Tibial nerve (tissue), 3 donors: ENCODE data around the gene CDCP2.

Experiments
- POLR2A ChIP-seq, 2 donors: fragments of 450-650 bp; IDR thresholded peaks; one replicate each; pipeline ENCODE4 v1.6.1; 2017; ENCODE audit warnings: antibody characterized with exemption in 2 of 2, mild to moderate bottlenecking in 2 of 2, moderate library complexity in 2 of 2
- TF ChIP-seq, protein P1 (sequence below), 5 experiments: fragments of 200-600 bp in 3 of 5; fragments of 450-650 bp in 2 of 5; sonication (generic) in 3 of 5; IDR thresholded peaks; one replicate each; pipeline ENCODE4 v1.5.1; 2016 to 2019; ENCODE audit warnings: antibody characterized with exemption in 5 of 5, mild to moderate bottlenecking in 3 of 5, moderate library complexity in 2 of 5

DNA sequence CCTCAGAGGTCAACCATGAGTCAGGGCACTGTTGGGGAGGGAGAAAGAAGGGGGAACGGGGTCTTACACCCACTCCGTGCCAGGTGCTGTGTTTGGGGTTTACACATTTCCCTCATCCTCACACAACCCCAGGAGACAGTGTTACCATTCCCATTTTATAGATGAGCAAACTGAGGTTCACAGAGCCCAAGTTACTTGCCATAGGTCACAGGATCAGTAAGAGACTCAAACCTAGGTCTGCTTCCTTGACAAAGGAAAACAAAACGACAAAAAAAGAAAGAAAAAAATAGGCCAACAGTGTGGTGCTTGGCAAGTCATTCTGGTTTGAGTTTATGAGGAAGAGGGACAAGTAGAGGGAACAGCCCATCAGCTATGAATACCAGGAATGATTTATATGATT, 16.3 kb upstream of the CDCP2 start:
- TF ChIP-seq, protein P1, sequence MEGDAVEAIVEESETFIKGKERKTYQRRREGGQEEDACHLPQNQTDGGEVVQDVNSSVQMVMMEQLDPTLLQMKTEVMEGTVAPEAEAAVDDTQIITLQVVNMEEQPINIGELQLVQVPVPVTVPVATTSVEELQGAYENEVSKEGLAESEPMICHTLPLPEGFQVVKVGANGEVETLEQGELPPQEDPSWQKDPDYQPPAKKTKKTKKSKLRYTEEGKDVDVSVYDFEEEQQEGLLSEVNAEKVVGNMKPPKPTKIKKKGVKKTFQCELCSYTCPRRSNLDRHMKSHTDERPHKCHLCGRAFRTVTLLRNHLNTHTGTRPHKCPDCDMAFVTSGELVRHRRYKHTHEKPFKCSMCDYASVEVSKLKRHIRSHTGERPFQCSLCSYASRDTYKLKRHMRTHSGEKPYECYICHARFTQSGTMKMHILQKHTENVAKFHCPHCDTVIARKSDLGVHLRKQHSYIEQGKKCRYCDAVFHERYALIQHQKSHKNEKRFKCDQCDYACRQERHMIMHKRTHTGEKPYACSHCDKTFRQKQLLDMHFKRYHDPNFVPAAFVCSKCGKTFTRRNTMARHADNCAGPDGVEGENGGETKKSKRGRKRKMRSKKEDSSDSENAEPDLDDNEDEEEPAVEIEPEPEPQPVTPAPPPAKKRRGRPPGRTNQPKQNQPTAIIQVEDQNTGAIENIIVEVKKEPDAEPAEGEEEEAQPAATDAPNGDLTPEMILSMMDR (IDR thresholded peaks at IDR 0.05) = no peak
- no peak for TF ChIP-seq POLR2A (IDR thresholded peaks at IDR 0.05)
